ACC112 (cell line): ENCODE data around the gene SUB1.
"Not testable (repeated sequence)": the region's sequence is repeated elsewhere in the genome, so short reads cannot be mapped to it uniquely, and the experiment has no call there.

Experiments used
- H2AFZ ChIP-seq: fragments of 200-600 bp; sonication (generic); one replicate; pipeline ENCODE4 v1.6.0; 2017; ENCODE audit warnings: antibody characterized with exemption, low read length; ENCODE audit not compliant: unreplicated experiment
- H3K27ac ChIP-seq: fragments of 200-600 bp; sonication (generic); 2 replicates; pipeline ENCODE4 v1.5.1; 2014; ENCODE audit warnings: low read depth, mild to moderate bottlenecking, antibody characterized with exemption, low read length, moderate library complexity
- H3K27me3 ChIP-seq: fragments of 200-600 bp; sonication (generic); 2 replicates; pipeline ENCODE4 v1.6.1; 2014; ENCODE audit warnings: mild to moderate bottlenecking, antibody characterized with exemption, low read length, moderate library complexity, mixed read lengths; ENCODE audit not compliant: insufficient read depth
- H3K36me3 ChIP-seq: fragments of 200-600 bp; sonication (generic); 2 replicates; pipeline ENCODE4 v1.6.1; 2016; ENCODE audit warnings: mild to moderate bottlenecking, antibody characterized with exemption, low read length, moderate library complexity, mixed read lengths; ENCODE audit not compliant: insufficient read depth
- H3K4me1 ChIP-seq: fragments of 200-600 bp; sonication (generic); one replicate; pipeline ENCODE4 v1.6.1; 2016; ENCODE audit warnings: low read length, mixed read lengths; ENCODE audit not compliant: insufficient read depth, unreplicated experiment, control insufficient read depth
- H3K4me3 ChIP-seq: fragments of 200-600 bp; sonication (generic); 2 replicates; pipeline ENCODE4 v1.5.1; 2014; ENCODE audit warnings: mild to moderate bottlenecking, low read depth, low read length
- H3K79me2 ChIP-seq: fragments of 200-600 bp; sonication (generic); one replicate; pipeline ENCODE4 v1.6.0; 2016; ENCODE audit warnings: low read length; ENCODE audit not compliant: control insufficient read depth, unreplicated experiment, insufficient read depth

Gene SUB1

GRCh38 chr5:32551194-32551593 lies 34.2 kb upstream of the SUB1 start:
- Histone ChIP-seq H3K4me3 (no peak overlapping the region), H3K27me3 (no peaks in the 10 kb centered on the region), H3K79me2 (no peaks in the 10 kb centered on the region)

GRCh38 chr5:32551865-32552264 lies 33.5 kb upstream of the SUB1 start:
- Histone ChIP-seq H2AFZ (no peak overlapping the region), H3K27me3 (no peaks in the 10 kb centered on the region), H3K4me3 (no peak overlapping the region), H3K79me2 (no peaks in the 10 kb centered on the region), H3K36me3 (no peaks in the 10 kb centered on the region), H3K4me1 (no peaks in the 10 kb centered on the region), H3K27ac (no peak overlapping the region)

More at GRCh38 chr5:32551194-32551593, 34.2 kb upstream of the SUB1 start:
- H3K36me3 ChIP-seq: no peaks in the 10 kb centered on the region
- H3K27ac ChIP-seq: no peak overlapping the region
- H3K4me1 ChIP-seq: no peaks in the 10 kb centered on the region
- no peak overlapping the region for H2AFZ ChIP-seq

- H3K4me1 ChIP-seq, H3K27me3 ChIP-seq, H3K36me3 ChIP-seq, H3K27ac ChIP-seq, H3K4me3 ChIP-seq, H3K79me2 ChIP-seq, H2AFZ ChIP-seq: not testable (repeated sequence)
These were observed 32.9 kb upstream of the SUB1 start for GRCh38 chr5:32552491-32552890.

- no peak overlapping the region for H3K27ac ChIP-seq
- no peaks in the 10 kb centered on the region for H3K36me3 ChIP-seq
- H3K4me3 ChIP-seq: no peak overlapping the region
- H3K27me3 ChIP-seq: no peaks in the 10 kb centered on the region
- H2AFZ ChIP-seq: no peak overlapping the region
- H3K4me1 ChIP-seq: no peaks in the 10 kb centered on the region
- no peaks in the 10 kb centered on the region for H3K79me2 ChIP-seq
These were observed 32.4 kb upstream of the SUB1 start for GRCh38 chr5:32552936-32553335.

- H3K4me3 ChIP-seq, H2AFZ ChIP-seq, H3K4me1 ChIP-seq, H3K79me2 ChIP-seq, H3K27me3 ChIP-seq, H3K36me3 ChIP-seq, H3K27ac ChIP-seq: not testable (repeated sequence)
These were observed 31.1 kb upstream of the SUB1 start for GRCh38 chr5:32554181-32554780.

GRCh38 chr5:32556543-32556942 lies 28.8 kb upstream of the SUB1 start:
- not testable (repeated sequence) for H3K4me1 ChIP-seq, H3K36me3 ChIP-seq, H3K79me2 ChIP-seq, H3K4me3 ChIP-seq, H3K27me3 ChIP-seq, H2AFZ ChIP-seq, H3K27ac ChIP-seq

GRCh38 chr5:32559411-32559810 lies 25.9 kb upstream of the SUB1 start:
- Histone ChIP-seq H2AFZ (no peak overlapping the region), H3K27ac (no peak overlapping the region), H3K79me2 (no peaks in the 10 kb centered on the region), H3K27me3 (no peaks in the 10 kb centered on the region), H3K36me3 (no peaks in the 10 kb centered on the region), H3K4me1 (no peaks in the 10 kb centered on the region), H3K4me3 (no peak overlapping the region)

- no peaks in the 10 kb centered on the region for H3K4me1 ChIP-seq
- no peak overlapping the region for H3K27ac ChIP-seq
These were observed 25.4 kb upstream of the SUB1 start for GRCh38 chr5:32559921-32560320.

GRCh38 chr5:32562056-32562455 lies 23.3 kb upstream of the SUB1 start:
- H3K4me3 ChIP-seq: no peak overlapping the region
- no peaks in the 10 kb centered on the region for H3K27me3 ChIP-seq
- no peaks in the 10 kb centered on the region for H3K79me2 ChIP-seq
- no peaks in the 10 kb centered on the region for H3K36me3 ChIP-seq
- H2AFZ ChIP-seq: no peak overlapping the region
- no peaks in the 10 kb centered on the region for H3K4me1 ChIP-seq
- no peak overlapping the region for H3K27ac ChIP-seq

More at GRCh38 chr5:32559921-32560320, 25.4 kb upstream of the SUB1 start:
- Histone ChIP-seq H3K79me2 (no peaks in the 10 kb centered on the region), H3K27me3 (no peaks in the 10 kb centered on the region), H3K4me3 (no peak overlapping the region), H3K36me3 (no peaks in the 10 kb centered on the region), H2AFZ (no peak overlapping the region)

- no peaks in the 10 kb centered on the region for H3K27me3 ChIP-seq
- H3K4me1 ChIP-seq: no peaks in the 10 kb centered on the region
- no peak overlapping the region for H2AFZ ChIP-seq
- no peak overlapping the region for H3K27ac ChIP-seq
- H3K79me2 ChIP-seq: no peaks in the 10 kb centered on the region
- H3K36me3 ChIP-seq: no peaks in the 10 kb centered on the region
- H3K4me3 ChIP-seq: no peak overlapping the region
These were observed 22.5 kb upstream of the SUB1 start for GRCh38 chr5:32562843-32563242.

- Histone ChIP-seq H3K27me3 (no peaks in the 10 kb centered on the region), H3K79me2 (no peaks in the 10 kb centered on the region), H3K36me3 (no peaks in the 10 kb centered on the region), H3K4me3 (no peak overlapping the region), H3K27ac (no peak overlapping the region), H2AFZ (no peak overlapping the region), H3K4me1 (no peaks in the 10 kb centered on the region)
These were observed 21.7 kb upstream of the SUB1 start for GRCh38 chr5:32563614-32564013.
